ENCODE measurements around the gene SLC7A8. TPM values are rescaled to one million over a fixed set of nuclear protein-coding genes. Genes with fewer than 3 reads are reported as not detected.

SLC7A8 gene
- total RNA-seq, 1 experiment from 2014 or later: 77.9 TPM

DNA sequence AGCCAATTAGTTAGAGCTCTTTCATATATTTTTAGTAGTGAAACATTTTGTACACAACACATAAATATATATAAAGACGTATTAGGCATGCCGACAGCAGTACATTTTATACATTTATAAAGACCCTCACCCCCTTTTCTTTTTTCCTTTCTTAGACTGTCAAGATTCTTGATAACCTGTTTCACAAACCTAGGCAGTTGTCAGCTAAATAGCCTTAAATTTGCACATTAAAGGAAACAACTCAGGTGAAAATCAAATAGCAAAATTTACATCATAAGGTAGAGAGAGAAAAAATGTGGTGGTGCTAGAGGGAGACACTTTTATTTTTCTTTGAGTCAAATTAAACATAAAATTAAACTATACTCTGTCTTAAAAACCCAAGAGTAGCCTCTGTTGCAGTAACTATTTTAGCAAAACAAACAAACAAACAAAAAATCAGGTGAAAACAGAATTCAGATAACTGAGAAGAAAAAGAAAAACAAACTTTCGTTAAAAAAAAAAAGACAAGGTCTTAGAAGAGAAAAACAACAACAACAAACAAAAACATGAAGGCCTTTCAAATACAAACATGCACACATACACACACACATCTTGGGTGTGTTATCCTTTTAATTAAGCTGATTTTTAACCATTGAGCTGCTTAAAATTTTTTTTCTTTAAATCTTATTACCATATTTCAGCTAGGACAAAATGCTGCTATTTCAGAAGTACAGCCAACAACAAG is 23.1 kb upstream of the SLC7A8 start:
- Histone ChIP-seq H2BK20ac (ENCODE audit: low read depth, low read length, poor library complexity, severe bottlenecking) (no peak overlapping the region), H2AK5ac (ENCODE audit: insufficient read length, low read length) (peak overlapping the region; percentile 14), H3K4ac (ENCODE audit: low read depth, low read length) (no peak overlapping the region), H4K5ac (ENCODE audit: insufficient read length, low read depth, low read length) (no peak overlapping the region), H3K79me1 (ENCODE audit: insufficient read depth, low read depth, low read length, poor library complexity, severe bottlenecking) (no peaks in the 10 kb centered on the region), H2BK15ac (ENCODE audit: low read depth, low read length) (no peak overlapping the region), H2AFZ (ENCODE audit: low read length) (no peak overlapping the region), H4K8ac (replicated peaks; ENCODE audit: insufficient read length, low read depth, low read length) (no peak overlapping the region), H2BK120ac (ENCODE audit: low read depth, low read length, poor library complexity, severe bottlenecking) (no peak overlapping the region), H4K20me1 (ENCODE audit: control insufficient read depth, insufficient read depth, insufficient read length) (no peaks in the 10 kb centered on the region), H3K9ac (ENCODE audit: extremely low read depth, insufficient read length, low read length) (peak overlapping the region; percentile 23), H3K56ac (ENCODE audit: insufficient read length, low read depth, low read length) (no peak overlapping the region), H3K4me2 (ENCODE audit: insufficient read depth, insufficient read length, low read length) (peak overlapping the region; percentile 69), H3T11ph (ENCODE audit: low read length) (no peak overlapping the region), H3K14ac (ENCODE audit: insufficient read depth, low read length) (no peak overlapping the region), H3K79me2 (ENCODE audit: insufficient read depth, low read length) (no peaks in the 10 kb centered on the region), H2BK12ac (ENCODE audit: insufficient read length, low read depth, low read length) (no peak overlapping the region), H3K18ac (ENCODE audit: insufficient read length, low read depth, low read length) (no peak overlapping the region), H3K27me3 (ENCODE audit: insufficient read depth, low read length) (no peaks in the 10 kb centered on the region), H3K9me3 (ENCODE audit: control insufficient read depth, low read depth, low read length) (no peaks in the 10 kb centered on the region), H3K23ac (ENCODE audit: insufficient read length, low read depth, low read length) (no peak overlapping the region), H3K27ac (ENCODE audit: insufficient read length, low read depth, low read length) (peak overlapping the region; percentile 99), H3K23me2 (ENCODE audit: insufficient read length, low read depth, low read length, poor library complexity, severe bottlenecking) (no peaks in the 10 kb centered on the region), H3K4me1 (ENCODE audit: insufficient read depth, low read length) (peaks cover 7% of the 10 kb centered on the region), H2BK5ac (ENCODE audit: insufficient read length, low read length) (no peak overlapping the region), H4K91ac (ENCODE audit: insufficient read length, low read depth, low read length) (no peak overlapping the region)
- Mint-ChIP-seq H3K4me3 (peak overlapping the region; percentile 54 to 72), H3K27me3 (ENCODE audit: low read depth) (no peaks in the 10 kb centered on the region), H3K27ac (peak overlapping the region; percentile 91 to 99 (median 97)), H3K36me3 (ENCODE audit: insufficient read depth in 1 of 3, low read depth in 3 of 3) (peaks cover 0 to 4% (median 0%) of the 10 kb centered on the region in 3 experiments; a peak in 2 of 7 replicates), H3K9me3 (no peaks in the 10 kb centered on the region; a peak in 1 of 5 replicates), H3K4me1 (peaks cover 34 to 40% of the 10 kb centered on the region in 2 experiments)
- no CpG with 5 or more reads among the region's 3 CpGs for WGBS (ENCODE audit: extremely low coverage, insufficient read length, low lambda C conversion rate)
- TF ChIP-seq, protein P1, sequence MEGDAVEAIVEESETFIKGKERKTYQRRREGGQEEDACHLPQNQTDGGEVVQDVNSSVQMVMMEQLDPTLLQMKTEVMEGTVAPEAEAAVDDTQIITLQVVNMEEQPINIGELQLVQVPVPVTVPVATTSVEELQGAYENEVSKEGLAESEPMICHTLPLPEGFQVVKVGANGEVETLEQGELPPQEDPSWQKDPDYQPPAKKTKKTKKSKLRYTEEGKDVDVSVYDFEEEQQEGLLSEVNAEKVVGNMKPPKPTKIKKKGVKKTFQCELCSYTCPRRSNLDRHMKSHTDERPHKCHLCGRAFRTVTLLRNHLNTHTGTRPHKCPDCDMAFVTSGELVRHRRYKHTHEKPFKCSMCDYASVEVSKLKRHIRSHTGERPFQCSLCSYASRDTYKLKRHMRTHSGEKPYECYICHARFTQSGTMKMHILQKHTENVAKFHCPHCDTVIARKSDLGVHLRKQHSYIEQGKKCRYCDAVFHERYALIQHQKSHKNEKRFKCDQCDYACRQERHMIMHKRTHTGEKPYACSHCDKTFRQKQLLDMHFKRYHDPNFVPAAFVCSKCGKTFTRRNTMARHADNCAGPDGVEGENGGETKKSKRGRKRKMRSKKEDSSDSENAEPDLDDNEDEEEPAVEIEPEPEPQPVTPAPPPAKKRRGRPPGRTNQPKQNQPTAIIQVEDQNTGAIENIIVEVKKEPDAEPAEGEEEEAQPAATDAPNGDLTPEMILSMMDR (conservative IDR thresholded peaks at IDR 0.05): no peak
- DNase-seq: no peak

Data from H9 (cell line).